ENCODE results near the gene RAB11FIP3.

RAB11FIP3 gene

GRCh38 chr16:551210-551609 is 125.8 kb downstream of the RAB11FIP3 start:
- H3K79me2 ChIP-seq (ENCODE audit: control insufficient read depth, low read length), result peaks cover 5% of the 10 kb centered on the region
- no peak overlapping the region for H3K4me2 ChIP-seq (ENCODE audit: low read length)
- H3K9me3 ChIP-seq (ENCODE audit: control insufficient read depth, insufficient read depth, low read length), result no peaks in the 10 kb centered on the region
- no peaks in the 10 kb centered on the region; the same call in 1 of the 2 replicates for H4K20me1 ChIP-seq (ENCODE audit: control insufficient read depth, insufficient read depth, low read depth, low read length)
- H3K27me3 ChIP-seq (ENCODE audit: control insufficient read depth, low read length), result no peaks in the 10 kb centered on the region
- no peaks in the 10 kb centered on the region for H3K4me1 ChIP-seq (ENCODE audit: control insufficient read depth, low read length)
- no peaks in the 10 kb centered on the region for H3F3A ChIP-seq (ENCODE audit: control insufficient read depth, insufficient read depth)
- H3K4me3 ChIP-seq (ENCODE audit: low read length), result no peak overlapping the region
- no peak overlapping the region for H3K27ac ChIP-seq (ENCODE audit: low read depth, low read length)
- no peaks in the 10 kb centered on the region for H3K9me2 ChIP-seq (replicated peaks; ENCODE audit: control insufficient read depth, low read length)
- peaks cover 25% of the 10 kb centered on the region; the same call in 1 of the 2 replicates for H3K36me3 ChIP-seq (ENCODE audit: control insufficient read depth, low read length)
- no peak for TF ChIP-seq EZH2phosphoT487 (IDR thresholded peaks at IDR 0.05; ENCODE audit: borderline replicate concordance, low read length)
- no peak for TF ChIP-seq CTCF (IDR thresholded peaks at IDR 0.05; ENCODE audit: low read depth, low read length, poor library complexity, severe bottlenecking)

GRCh38 chr16:552171-552570 is 126.7 kb downstream of the RAB11FIP3 start:
- Histone ChIP-seq H4K20me1 (ENCODE audit: control insufficient read depth, insufficient read depth, low read depth, low read length) (no peaks in the 10 kb centered on the region; the same call in 1 of the 2 replicates), H3K9me2 (replicated peaks; ENCODE audit: control insufficient read depth, low read length) (no peaks in the 10 kb centered on the region), H3K9me3 (ENCODE audit: control insufficient read depth, insufficient read depth, low read length) (no peaks in the 10 kb centered on the region), H3K4me1 (ENCODE audit: control insufficient read depth, low read length) (no peaks in the 10 kb centered on the region), H3F3A (ENCODE audit: control insufficient read depth, insufficient read depth) (no peaks in the 10 kb centered on the region), H3K27me3 (ENCODE audit: control insufficient read depth, low read length) (no peaks in the 10 kb centered on the region), H3K27ac (ENCODE audit: low read depth, low read length) (no peak overlapping the region), H3K4me2 (ENCODE audit: low read length) (no peak overlapping the region), H3K36me3 (ENCODE audit: control insufficient read depth, low read length) (peaks cover 25% of the 10 kb centered on the region; the same call in 1 of the 2 replicates), H3K4me3 (ENCODE audit: low read length) (no peak overlapping the region), H3K79me2 (ENCODE audit: control insufficient read depth, low read length) (no peaks in the 10 kb centered on the region)
- TF ChIP-seq CTCF (IDR thresholded peaks at IDR 0.05; ENCODE audit: low read depth, low read length, poor library complexity, severe bottlenecking) (no peak), EZH2phosphoT487 (IDR thresholded peaks at IDR 0.05; ENCODE audit: borderline replicate concordance, low read length) (no peak)

- Histone ChIP-seq H3K9me2 (replicated peaks; ENCODE audit: control insufficient read depth, low read length) (no peaks in the 10 kb centered on the region), H4K20me1 (ENCODE audit: control insufficient read depth, insufficient read depth, low read depth, low read length) (no peaks in the 10 kb centered on the region; the same call in 1 of the 2 replicates)
Measured at GRCh38 chr16:553601-554296, 128.3 kb downstream of the RAB11FIP3 start.

More at GRCh38 chr16:553601-554296, 128.3 kb downstream of the RAB11FIP3 start:
- no peaks in the 10 kb centered on the region for H3K27me3 ChIP-seq (ENCODE audit: control insufficient read depth, low read length)
- no peak overlapping the region for H3K4me3 ChIP-seq (ENCODE audit: low read length)
- H3K4me1 ChIP-seq (ENCODE audit: control insufficient read depth, low read length), result peaks cover 8% of the 10 kb centered on the region
- H3F3A ChIP-seq (ENCODE audit: control insufficient read depth, insufficient read depth), result no peaks in the 10 kb centered on the region
- no peak overlapping the region for H3K27ac ChIP-seq (ENCODE audit: low read depth, low read length)
- no peaks in the 10 kb centered on the region for H3K79me2 ChIP-seq (ENCODE audit: control insufficient read depth, low read length)
- no peaks in the 10 kb centered on the region for H3K9me3 ChIP-seq (ENCODE audit: control insufficient read depth, insufficient read depth, low read length)
- no peak overlapping the region for H3K4me2 ChIP-seq (ENCODE audit: low read length)
- peaks cover 20% of the 10 kb centered on the region; the same call in 1 of the 2 replicates for H3K36me3 ChIP-seq (ENCODE audit: control insufficient read depth, low read length)
- TF ChIP-seq CTCF (IDR thresholded peaks at IDR 0.05; ENCODE audit: low read depth, low read length, poor library complexity, severe bottlenecking) (no peak), EZH2phosphoT487 (IDR thresholded peaks at IDR 0.05; ENCODE audit: borderline replicate concordance, low read length) (no peak)
